GM12801 (cell line): Measurements from ENCODE around the gene TMC4.

Experiments used
- CTCF ChIP-seq: IDR thresholded peaks from one replicate; pipeline ENCODE4 v1.5.1; 2011; ENCODE audit warnings: control low read depth; ENCODE audit not compliant: insufficient read length; ENCODE audit errors: extremely low read depth

TMC4 gene

DNA sequence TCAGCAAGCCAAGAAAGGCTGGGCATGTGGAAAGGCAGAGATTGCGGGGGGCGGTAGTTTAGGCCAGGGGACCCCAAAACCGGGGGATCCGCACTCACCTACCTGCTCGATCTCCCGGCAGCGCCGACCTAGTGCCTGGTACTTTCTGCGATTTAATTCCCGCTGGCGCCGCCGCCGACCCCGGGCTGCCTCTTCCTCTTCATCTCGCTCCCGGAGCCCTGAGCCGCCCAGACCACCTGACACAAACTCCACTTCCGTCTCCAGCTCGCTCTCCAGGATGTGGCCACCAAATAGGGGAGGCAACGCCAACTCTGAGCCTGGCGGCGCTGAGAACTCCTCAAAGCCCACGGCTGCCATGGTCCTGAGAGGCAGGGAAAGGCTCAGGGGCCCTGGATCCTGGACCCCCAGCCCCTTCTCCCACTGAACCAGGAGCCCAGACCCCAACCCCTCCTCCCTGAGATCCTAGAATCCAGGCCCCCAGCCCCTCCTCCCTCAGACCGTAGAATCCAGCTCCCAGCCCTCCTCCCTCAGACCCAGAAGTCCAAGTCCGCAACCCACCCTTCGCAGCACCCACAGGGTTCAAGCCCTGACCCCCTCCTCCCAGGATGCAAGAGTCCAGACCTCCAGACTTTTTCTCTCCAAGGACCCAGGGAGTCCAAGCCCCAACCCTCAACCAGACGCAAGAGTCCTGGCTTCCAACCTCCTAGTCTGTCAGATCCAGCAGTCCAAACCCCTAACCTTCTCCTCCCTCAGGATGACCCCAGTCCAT lies 58.4 kb downstream of the TMC4 start:
- TF ChIP-seq CTCF = no peak
